HepG2 (cell line): Measurements from ENCODE around the gene FIGLA.

Experiments
- POLR2AphosphoS5 ChIP-seq: IDR thresholded peaks from 2 replicates; pipeline ENCODE4 v1.6.1; 2012; ENCODE audit warnings: low read depth, low read length
- TF ChIP-seq, protein P1 (sequence below): sonication (generic); formaldehyde crosslinking; IDR thresholded peaks from 2 replicates; pipeline ENCODE4 v1.5.1; 2020; ENCODE audit warnings: mild to moderate bottlenecking, missing genetic modification reagents, borderline replicate concordance
- TF ChIP-seq, protein P2 (sequence below): sonication (generic); formaldehyde crosslinking; IDR thresholded peaks from 2 replicates; pipeline ENCODE4 v1.8.0; 2023; ENCODE audit warnings: mild to moderate bottlenecking, missing genetic modification reagents
- TF ChIP-seq, protein P3 (sequence below), 2 experiments: sonication (generic) in 1 of 2; formaldehyde crosslinking in 1 of 2; IDR thresholded peaks; 2 replicates each; pipeline versions ENCODE4 v1.5.1 to v1.6.1; 2011 to 2020; ENCODE audit warnings: borderline replicate concordance in 1 of 2, low read depth in 1 of 2, low read length in 1 of 2, mild to moderate bottlenecking in 1 of 2, missing genetic modification reagents in 1 of 2, moderate library complexity in 1 of 2

DNA sequence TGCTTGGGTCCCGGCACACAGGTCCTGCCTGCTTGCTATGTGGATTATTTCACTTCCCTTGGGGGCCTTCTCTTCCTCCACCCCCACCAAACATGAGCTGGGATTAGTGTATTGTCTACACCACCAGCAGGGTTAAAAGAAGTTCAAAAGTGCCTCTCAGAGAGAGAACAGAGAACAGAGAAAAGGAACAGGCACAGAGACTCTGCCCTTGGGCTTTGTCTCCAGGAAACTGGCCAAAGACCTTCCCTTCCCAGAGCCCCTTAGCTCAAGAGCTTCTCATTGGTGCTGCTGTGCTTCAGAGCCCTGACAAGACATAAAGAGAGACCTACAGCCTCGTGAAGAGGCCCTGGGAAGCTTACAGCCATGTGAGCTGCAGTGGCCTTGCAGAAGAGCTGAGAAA, 7.1 kb upstream of the FIGLA start:
- TF ChIP-seq, protein P1, sequence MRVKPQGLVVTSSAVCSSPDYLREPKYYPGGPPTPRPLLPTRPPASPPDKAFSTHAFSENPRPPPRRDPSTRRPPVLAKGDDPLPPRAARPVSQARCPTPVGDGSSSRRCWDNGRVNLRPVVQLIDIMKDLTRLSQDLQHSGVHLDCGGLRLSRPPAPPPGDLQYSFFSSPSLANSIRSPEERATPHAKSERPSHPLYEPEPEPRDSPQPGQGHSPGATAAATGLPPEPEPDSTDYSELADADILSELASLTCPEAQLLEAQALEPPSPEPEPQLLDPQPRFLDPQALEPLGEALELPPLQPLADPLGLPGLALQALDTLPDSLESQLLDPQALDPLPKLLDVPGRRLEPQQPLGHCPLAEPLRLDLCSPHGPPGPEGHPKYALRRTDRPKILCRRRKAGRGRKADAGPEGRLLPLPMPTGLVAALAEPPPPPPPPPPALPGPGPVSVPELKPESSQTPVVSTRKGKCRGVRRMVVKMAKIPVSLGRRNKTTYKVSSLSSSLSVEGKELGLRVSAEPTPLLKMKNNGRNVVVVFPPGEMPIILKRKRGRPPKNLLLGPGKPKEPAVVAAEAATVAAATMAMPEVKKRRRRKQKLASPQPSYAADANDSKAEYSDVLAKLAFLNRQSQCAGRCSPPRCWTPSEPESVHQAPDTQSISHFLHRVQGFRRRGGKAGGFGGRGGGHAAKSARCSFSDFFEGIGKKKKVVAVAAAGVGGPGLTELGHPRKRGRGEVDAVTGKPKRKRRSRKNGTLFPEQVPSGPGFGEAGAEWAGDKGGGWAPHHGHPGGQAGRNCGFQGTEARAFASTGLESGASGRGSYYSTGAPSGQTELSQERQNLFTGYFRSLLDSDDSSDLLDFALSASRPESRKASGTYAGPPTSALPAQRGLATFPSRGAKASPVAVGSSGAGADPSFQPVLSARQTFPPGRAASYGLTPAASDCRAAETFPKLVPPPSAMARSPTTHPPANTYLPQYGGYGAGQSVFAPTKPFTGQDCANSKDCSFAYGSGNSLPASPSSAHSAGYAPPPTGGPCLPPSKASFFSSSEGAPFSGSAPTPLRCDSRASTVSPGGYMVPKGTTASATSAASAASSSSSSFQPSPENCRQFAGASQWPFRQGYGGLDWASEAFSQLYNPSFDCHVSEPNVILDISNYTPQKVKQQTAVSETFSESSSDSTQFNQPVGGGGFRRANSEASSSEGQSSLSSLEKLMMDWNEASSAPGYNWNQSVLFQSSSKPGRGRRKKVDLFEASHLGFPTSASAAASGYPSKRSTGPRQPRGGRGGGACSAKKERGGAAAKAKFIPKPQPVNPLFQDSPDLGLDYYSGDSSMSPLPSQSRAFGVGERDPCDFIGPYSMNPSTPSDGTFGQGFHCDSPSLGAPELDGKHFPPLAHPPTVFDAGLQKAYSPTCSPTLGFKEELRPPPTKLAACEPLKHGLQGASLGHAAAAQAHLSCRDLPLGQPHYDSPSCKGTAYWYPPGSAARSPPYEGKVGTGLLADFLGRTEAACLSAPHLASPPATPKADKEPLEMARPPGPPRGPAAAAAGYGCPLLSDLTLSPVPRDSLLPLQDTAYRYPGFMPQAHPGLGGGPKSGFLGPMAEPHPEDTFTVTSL (CRISPR knock-in tag) = no peak
- TF ChIP-seq, protein P2, sequence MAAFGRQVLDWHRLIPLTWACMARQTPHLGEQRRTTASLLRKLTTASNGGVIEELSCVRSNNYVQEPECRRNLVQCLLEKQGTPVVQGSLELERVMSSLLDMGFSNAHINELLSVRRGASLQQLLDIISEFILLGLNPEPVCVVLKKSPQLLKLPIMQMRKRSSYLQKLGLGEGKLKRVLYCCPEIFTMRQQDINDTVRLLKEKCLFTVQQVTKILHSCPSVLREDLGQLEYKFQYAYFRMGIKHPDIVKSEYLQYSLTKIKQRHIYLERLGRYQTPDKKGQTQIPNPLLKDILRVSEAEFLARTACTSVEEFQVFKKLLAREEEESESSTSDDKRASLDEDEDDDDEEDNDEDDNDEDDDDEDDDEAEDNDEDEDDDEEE (CRISPR knock-in tag) = no peak
- TF ChIP-seq, protein P3, sequence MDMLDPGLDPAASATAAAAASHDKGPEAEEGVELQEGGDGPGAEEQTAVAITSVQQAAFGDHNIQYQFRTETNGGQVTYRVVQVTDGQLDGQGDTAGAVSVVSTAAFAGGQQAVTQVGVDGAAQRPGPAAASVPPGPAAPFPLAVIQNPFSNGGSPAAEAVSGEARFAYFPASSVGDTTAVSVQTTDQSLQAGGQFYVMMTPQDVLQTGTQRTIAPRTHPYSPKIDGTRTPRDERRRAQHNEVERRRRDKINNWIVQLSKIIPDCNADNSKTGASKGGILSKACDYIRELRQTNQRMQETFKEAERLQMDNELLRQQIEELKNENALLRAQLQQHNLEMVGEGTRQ (IDR thresholded peaks at IDR 0.05; ENCODE audit: low read depth, low read length) = no peak
- TF ChIP-seq, protein P3 (CRISPR knock-in tag; IDR thresholded peaks at IDR 0.05; ENCODE audit: borderline replicate concordance) = no peak
- TF ChIP-seq POLR2AphosphoS5 = no peak
